Measurements from ENCODE around the gene PDCD5. TPM values are rescaled to one million over a fixed set of nuclear protein-coding genes. Genes with fewer than 3 reads are reported as not detected.
A peak's percentile ranks its signal among the peaks of the same experiment; 100 is the strongest.

PDCD5 gene, protein sequence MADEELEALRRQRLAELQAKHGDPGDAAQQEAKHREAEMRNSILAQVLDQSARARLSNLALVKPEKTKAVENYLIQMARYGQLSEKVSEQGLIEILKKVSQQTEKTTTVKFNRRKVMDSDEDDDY
- total RNA-seq (10 to 100 TPM; 41.6 to 82.1 (median 47.0) TPM), polyA plus RNA-seq (10 to 100 TPM; 64.0 to 95.9 (median 77.7) TPM)
- long read RNA-seq, donor 1, transcript PDCD5-207 (6 exons, 699 nt): major isoform, 42 of 60 reads
- long read RNA-seq, donor 1, partial matches to known transcripts: 12 of 60 reads
- long read RNA-seq, donor 1, other reads (novel, unspliced or antisense): 0 of 60 reads
- long read RNA-seq, donor 2, transcript PDCD5-207 (6 exons, 699 nt): major isoform, 39 of 46 reads
- long read RNA-seq, donor 2, transcript PDCD5-204 (6 exons, 601 nt): minor isoform, 5 of 46 reads
- long read RNA-seq, donor 2, partial matches to known transcripts: 0 of 46 reads
- long read RNA-seq, donor 2, other reads (novel, unspliced or antisense): 0 of 46 reads

DNA sequence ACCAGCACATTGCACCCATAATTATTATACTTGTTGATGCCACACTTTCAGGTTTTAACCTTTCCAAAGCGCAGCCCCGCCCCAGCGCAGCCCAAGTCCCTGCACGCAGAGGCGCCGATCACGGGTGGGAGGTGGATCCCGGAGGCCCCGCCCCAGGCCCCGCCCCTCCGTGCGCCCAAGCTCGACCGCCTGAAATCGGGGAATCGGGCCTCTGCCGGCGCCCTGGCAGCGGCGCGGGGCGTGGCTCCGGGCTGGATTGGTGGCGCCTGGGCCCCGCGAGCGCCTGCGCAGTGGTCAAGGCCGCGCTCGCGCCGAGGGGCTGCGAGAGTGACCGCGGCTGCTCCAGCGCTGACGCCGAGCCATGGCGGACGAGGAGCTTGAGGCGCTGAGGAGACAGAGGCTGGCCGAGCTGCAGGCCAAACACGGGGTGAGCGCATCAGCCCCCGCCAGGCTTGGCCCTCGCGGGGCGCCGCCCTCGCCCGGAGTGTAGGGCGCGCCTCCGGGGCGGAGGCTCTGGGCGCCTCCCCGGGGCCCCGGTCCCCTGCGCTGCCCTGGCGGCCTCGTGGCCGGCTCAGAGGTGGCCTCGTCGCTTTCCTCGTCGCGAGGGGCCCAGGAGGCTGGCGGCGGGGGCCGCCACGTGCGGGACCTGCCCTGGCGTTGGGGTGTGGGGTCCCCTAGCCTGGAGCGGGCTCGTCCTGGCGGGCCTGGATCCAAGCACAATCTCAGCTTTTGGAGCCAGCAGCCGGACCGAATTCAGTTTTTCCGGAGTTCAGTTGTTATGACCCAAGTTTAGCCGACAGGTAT lies at the start of gene PDCD5:
Gene PDCD5 (plus strand): TSS at position 290 of the 804 bp plus-strand sequence. CDS start 72 bp downstream, at position 362.
- peaks cover 0 to 35% (median 13%) of the 10 kb centered on the region in 6 donors for H3K36me3 ChIP-seq
- peak within 1 kb of the TSS; percentile 50 to 94 (median 88) for H3K27ac ChIP-seq
- H3K9me3 ChIP-seq: no peaks in the 10 kb centered on the region
- peak; percentile 100 for DNase-seq
- peak within 1 kb of the TSS; percentile 58 to 97 (median 85) for H3K4me3 ChIP-seq
- TF ChIP-seq, protein P1, sequence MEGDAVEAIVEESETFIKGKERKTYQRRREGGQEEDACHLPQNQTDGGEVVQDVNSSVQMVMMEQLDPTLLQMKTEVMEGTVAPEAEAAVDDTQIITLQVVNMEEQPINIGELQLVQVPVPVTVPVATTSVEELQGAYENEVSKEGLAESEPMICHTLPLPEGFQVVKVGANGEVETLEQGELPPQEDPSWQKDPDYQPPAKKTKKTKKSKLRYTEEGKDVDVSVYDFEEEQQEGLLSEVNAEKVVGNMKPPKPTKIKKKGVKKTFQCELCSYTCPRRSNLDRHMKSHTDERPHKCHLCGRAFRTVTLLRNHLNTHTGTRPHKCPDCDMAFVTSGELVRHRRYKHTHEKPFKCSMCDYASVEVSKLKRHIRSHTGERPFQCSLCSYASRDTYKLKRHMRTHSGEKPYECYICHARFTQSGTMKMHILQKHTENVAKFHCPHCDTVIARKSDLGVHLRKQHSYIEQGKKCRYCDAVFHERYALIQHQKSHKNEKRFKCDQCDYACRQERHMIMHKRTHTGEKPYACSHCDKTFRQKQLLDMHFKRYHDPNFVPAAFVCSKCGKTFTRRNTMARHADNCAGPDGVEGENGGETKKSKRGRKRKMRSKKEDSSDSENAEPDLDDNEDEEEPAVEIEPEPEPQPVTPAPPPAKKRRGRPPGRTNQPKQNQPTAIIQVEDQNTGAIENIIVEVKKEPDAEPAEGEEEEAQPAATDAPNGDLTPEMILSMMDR (IDR thresholded peaks at IDR 0.05 in 8 of 11, conservative IDR thresholded peaks at IDR 0.05 in 3 of 11): peak in 2 of 11 experiments; percentile 16 to 31
- TF ChIP-seq POLR2A (IDR thresholded peaks at IDR 0.05) (peak in 2 of 3 donors; percentile 37 to 51), POLR2AphosphoS5 (IDR thresholded peaks at IDR 0.05) (peak; percentile 89 to 95 (median 91))
- whole genome bisulfite sequencing, 5 donors: 0 to 1% (median 0%) methylated on average over 19 to 81 of the region's 81 CpGs
- no peaks in the 10 kb centered on the region for H3K27me3 ChIP-seq (replicated peaks in 1 of 7)
- intact Hi-C loops (cut with DNase I; ENCODE audit: low total_unique reads): no loop called here
- peaks cover 8 to 38% (median 14%) of the 10 kb centered on the region in 6 donors for H3K4me1 ChIP-seq

DNA sequence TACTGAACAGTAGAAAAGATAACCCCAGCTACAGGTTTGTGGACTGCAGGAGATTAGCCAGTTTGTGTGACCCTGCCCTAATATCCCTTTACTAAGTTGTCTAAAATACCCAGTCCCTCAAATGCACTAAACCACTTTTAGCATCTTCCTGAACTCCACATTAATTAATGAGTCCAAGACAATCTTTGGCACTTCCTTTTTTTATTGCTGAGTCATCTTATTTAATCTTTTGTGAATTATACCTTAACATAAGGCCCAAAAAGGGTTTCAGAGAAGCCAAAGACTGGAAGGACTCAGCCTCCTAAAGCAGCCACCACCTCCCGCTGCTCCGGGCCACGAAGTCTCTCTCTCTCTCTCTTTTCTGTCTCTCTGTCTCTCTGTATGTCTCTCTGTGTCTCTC lies 48.8 kb upstream of the PDCD5 start:
- Histone ChIP-seq H3K27me3 (replicated peaks in 1 of 7) (no peaks in the 10 kb centered on the region), H3K27ac (no peak overlapping the region), H3K36me3 (no peaks in the 10 kb centered on the region), H3K4me3 (no peak overlapping the region), H3K9me3 (peaks cover 0 to 54% (median 26%) of the 10 kb centered on the region in 8 donors), H3K4me1 (no peaks in the 10 kb centered on the region)
- no peak for DNase-seq
- TF ChIP-seq, protein P1 (IDR thresholded peaks at IDR 0.05 in 8 of 11, conservative IDR thresholded peaks at IDR 0.05 in 3 of 11): no peak
- TF ChIP-seq POLR2A (IDR thresholded peaks at IDR 0.05) (no peak), POLR2AphosphoS5 (IDR thresholded peaks at IDR 0.05) (no peak)
- intact Hi-C loops (cut with DNase I; ENCODE audit: low total_unique reads): no loop called here
- 62 to 84% (median 69%) methylated on average over 3 of the region's 3 CpGs for WGBS, 5 donors

DNA sequence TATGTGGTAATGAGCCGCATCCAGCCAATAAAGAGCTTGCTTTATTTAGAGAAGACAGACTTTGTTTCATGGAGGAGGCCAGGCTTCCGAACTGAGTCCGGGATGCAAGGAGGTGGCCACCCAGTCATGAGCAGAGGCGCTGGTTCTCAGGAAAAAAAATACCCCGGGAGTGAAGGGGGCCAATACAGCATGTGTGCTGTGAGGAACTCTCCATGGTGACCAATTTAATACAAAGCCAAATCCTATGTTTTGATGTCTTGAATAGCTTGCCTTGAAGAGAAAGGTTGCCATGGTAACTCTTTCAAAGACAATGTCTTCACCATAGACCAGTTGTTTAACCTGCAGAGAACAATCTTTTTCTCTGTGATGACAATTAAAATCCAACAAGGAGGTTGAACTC lies 43.4 kb upstream of the PDCD5 start:
- H3K9me3 ChIP-seq: peaks cover 0 to 22% (median 10%) of the 10 kb centered on the region in 8 donors
- DNase-seq: no peak
- WGBS, 5 donors: 71 to 91% (median 79%) methylated on average over 5 of the region's 5 CpGs
- H3K4me1 ChIP-seq: no peaks in the 10 kb centered on the region
- TF ChIP-seq POLR2A (IDR thresholded peaks at IDR 0.05) (no peak), POLR2AphosphoS5 (IDR thresholded peaks at IDR 0.05) (no peak)
- TF ChIP-seq, protein P1 (IDR thresholded peaks at IDR 0.05 in 8 of 11, conservative IDR thresholded peaks at IDR 0.05 in 3 of 11): no peak
- no peak overlapping the region for H3K4me3 ChIP-seq
- H3K36me3 ChIP-seq: no peaks in the 10 kb centered on the region
- no peaks in the 10 kb centered on the region for H3K27me3 ChIP-seq (replicated peaks in 1 of 7)
- no peak overlapping the region for H3K27ac ChIP-seq
- intact Hi-C loops (cut with DNase I; ENCODE audit: low total_unique reads): no loop called here
